Frontal cortex (tissue), 4 donors: ENCODE measurements around the gene CRYBG1. TPM values are rescaled to one million over a fixed set of nuclear protein-coding genes. Genes with fewer than 3 reads are reported as not detected.

Experiments
- DNase-seq, 2 donors: peaks; one replicate each; pipeline ENCODE4 v3.0.0; 2012; ENCODE audit warnings: low spot score in 2 of 2
- FAIRE-seq: peaks from 2 replicates; lab custom pipeline; 2012; peaks lifted over from hg19 to GRCh38; lab: Jason Lieb, UNC
- total RNA-seq: library from RNA; depleted of rRNA; stranded (reverse); fragments of >200 nt; gene quantifications from one replicate; pipeline ENCODE4 v1.2.3, GENCODE V29; 2014
- donor health status: control.
- donor health status: control.
- donor health status: control.

Gene CRYBG1
- total RNA-seq, 1 donor from 2014 or later = under 0.01 TPM

- DNase-seq = no peak
- no peak for FAIRE-seq
These were observed 59.5 kb downstream of the CRYBG1 start for GRCh38 chr6:106419900-106420613.

DNA sequence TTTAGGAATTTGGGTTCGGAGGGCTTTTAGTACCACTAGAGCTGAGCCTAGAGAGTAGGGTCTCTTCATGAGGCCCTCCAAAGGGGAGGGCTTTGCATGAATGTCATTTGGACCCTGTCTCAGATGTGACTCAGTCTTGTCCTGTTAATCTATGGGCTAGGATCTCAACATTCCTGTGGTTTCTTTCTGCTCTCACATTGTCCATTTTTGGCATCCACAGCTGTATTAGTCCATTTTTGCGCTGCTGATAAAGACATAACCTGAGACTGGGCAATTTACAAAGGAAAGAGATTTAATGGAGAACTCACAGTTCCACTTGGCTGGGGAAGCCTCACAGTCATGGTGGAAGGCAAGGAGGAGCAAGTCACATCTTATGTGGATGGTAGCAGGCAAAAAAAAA is 61.0 kb downstream of the CRYBG1 start:
- DNase-seq (no peak), FAIRE-seq (no peak)

- DNase-seq (no peak), FAIRE-seq (no peak)
These were observed 62.0 kb downstream of the CRYBG1 start for GRCh38 chr6:106422534-106422933.

DNA sequence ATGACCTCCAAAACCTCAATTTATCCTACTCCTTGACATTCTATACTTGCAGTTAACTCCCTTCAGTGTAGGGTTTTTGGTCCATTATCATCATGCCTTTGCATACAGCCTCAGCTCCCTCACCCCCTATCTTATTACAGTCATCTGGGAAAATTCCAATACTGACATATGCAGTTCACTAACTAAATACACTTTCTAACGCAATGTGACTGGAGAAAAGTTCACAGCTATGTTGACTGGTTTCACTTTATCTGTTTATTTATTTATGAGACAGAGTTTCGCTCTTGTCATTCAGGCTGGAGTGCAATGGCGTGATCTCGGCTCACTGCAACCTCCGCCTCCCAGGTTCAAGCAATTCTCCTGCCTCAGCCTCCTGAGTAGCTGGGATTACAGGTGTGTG is 64.9 kb downstream of the CRYBG1 start:
- DNase-seq (no peak), FAIRE-seq (no peak)

GRCh38 chr6:106426250-106426970 is 65.9 kb downstream of the CRYBG1 start:
- FAIRE-seq = no peak

DNA sequence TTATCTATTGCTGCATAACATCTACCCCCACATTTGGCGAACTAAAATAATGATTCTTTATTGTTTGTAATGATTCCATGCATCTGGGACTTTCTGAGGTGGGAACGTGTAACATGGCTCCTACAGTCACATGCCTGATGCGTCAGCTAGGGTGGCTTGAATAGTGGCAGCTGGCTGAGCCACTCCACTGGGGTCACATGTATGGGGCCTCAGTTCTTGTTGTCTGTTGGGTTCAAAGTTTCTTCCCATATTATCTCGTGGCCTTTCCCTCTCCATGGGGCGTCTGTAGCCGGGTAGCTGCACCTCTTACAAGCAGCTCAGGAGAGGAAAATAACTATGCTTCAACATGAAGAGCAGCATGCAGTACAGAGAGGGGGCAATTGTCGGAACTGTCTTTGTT is 69.9 kb downstream of the CRYBG1 start:
- no peak for FAIRE-seq

More at GRCh38 chr6:106426250-106426970, 65.9 kb downstream of the CRYBG1 start:
- DNase-seq = no peak

GRCh38 chr6:106431405-106431804 is 70.9 kb downstream of the CRYBG1 start:
- DNase-seq (no peak), FAIRE-seq (no peak)

More for the DNA sequence above, 69.9 kb downstream of the CRYBG1 start:
- DNase-seq = no peak

GRCh38 chr6:106431972-106432371 is 71.5 kb downstream of the CRYBG1 start:
- DNase-seq (no peak), FAIRE-seq (no peak)

DNA sequence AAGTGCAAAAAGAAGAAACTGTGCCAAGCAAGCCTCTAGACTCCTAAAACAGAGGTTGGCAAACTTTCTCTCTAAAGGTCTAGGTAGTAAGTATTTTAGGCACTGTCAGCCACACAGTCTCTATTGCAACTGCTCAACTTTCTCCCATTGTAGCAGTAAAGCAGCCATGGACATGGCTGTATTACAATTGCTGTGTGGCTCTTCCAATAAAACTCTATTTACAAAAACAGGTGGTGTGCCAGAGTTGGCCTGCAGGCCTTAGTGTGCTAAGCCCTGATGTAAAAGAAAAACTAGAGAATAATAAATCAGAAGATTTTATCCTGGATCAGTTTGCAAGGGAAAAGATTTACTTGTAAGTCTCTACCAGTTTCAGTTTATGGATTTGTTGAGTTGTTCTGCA is 74.0 kb downstream of the CRYBG1 start:
- DNase-seq = no peak
- FAIRE-seq = no peak

DNA sequence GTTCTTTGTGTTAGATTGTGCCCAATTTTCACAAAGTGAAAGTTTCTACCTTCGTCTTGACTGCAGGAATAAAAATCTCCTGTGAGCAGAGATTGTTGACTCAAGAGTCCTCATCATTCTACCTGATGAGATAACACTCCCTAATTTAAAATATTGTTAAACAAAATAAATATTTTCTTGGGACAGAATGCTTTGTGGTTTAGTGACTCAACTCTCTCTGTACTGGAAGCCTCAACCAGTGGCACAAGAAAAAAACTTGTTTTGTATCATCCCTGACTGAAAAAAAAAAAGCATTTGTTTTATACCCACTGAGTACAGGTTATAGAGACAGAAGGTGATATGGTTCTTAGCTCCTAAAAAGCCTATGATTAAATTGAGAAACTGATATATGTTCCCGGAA is 78.9 kb downstream of the CRYBG1 start:
- FAIRE-seq (no peak), DNase-seq (no peak)

DNA sequence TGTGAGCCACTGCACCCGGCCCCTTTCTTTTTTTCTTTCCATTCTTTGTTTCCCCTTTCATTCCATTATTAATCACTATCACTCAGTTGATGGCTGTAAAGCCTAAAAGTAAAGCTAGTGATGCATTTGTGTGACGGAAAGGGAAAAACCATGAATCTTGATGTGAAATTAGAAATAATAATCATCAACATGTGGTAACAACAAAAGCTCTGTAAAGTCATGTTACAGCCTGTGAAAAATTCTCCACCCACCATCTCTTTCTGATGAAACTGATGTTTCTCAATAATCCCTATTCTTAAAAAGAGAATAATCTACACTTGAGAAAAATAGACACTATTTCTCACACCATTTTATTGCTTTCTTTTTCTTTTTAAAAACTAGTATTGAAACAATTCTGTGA is 80.0 kb downstream of the CRYBG1 start:
- FAIRE-seq (no peak), DNase-seq (no peak)

DNA sequence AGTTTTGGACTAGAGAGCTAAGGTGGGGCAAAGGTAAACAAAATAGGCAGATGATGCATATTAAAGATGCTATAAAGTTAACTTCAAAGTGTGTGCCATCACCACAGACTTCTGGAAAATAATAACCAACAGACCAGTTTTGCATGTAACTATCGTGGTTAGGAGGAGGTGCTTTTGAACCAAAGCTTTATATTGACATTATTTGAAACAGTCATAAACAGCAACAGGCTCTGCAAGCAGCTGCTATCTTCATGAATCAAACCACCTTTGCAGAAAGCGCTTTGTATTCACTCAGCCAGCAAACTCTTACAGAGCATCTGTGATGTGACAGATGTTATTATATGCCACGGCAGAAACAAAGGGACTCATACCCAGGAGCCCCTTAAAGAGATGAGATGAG is 81.9 kb downstream of the CRYBG1 start:
- no peak for DNase-seq
- FAIRE-seq = no peak

GRCh38 chr6:106444777-106445507 is 84.4 kb downstream of the CRYBG1 start:
- peak; percentile 3 for FAIRE-seq
- peak; percentile 34 to 58 for DNase-seq

DNA sequence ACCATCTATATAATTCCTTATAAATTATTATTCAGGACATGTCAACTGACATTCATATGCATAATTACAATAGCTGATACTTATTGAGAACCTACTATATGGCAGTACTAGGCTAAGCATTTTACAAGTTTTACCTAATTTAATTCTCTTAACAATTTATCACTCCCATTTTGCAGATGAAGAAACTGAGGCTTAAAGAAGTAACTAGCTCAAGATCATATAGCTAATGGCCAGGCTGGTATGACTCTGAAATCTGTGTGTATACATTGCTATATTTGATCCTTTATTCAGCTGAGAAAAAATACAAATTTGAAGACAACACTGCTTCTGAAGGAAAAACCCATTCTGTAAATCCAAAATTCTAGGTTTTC is 85.0 kb downstream of the CRYBG1 start:
- FAIRE-seq = no peak
- no peak for DNase-seq

DNA sequence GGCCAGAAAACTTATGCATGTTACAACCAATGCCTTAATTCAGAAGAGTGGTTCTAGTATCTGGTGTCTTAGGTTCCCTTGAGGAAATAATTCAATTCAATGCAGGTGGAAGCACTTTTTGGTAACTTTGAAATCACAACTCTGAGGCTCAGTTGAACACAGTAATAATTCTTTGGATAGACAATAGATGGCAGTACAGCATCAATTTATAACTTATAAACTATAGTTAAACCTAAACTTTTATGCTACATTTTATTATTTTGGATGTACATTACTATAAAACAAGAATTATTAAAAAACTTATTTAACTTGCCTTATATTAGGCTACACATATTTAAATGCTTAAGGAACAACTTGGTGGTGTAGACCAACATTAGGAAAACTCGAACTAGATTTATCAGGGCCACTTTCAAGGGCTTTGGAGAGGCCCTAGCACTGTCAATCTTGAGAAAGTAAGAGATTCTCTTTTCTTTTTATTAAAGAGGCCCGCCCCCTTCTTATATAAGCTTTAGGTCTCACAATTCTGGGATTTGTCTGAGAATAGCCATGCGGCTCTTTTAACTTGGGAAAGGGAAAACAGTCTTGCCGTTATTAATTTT is 85.9 kb downstream of the CRYBG1 start:
- FAIRE-seq = peak; percentile 90
- DNase-seq = peak; percentile 9 to 13

GRCh38 chr6:106446983-106447382 is 86.5 kb downstream of the CRYBG1 start:
- DNase-seq = no peak
- no peak for FAIRE-seq

DNA sequence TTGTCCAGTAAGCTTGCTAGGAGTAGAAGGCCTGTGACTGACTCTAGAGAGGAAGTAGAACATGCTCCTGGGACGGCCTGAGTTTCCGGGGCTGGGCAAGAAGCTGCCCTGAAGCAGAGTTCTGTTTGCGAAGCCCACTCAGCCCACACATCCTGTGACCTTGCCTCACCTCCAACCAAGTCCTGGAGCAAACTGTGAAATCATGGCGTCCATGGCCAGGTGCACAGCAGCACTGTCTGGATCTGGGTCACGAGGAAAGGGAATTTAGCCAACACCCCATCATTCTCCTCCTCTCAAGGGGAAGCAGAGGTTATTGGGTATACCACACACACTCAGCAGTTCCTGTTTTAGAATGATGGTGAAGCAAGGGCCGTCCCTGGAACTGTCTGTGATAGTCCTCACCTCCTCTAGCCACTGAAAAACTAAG is 87.5 kb downstream of the CRYBG1 start:
- DNase-seq (no peak), FAIRE-seq (no peak)

GRCh38 chr6:106450653-106451052 is 90.1 kb downstream of the CRYBG1 start:
- FAIRE-seq (no peak), DNase-seq (no peak)

DNA sequence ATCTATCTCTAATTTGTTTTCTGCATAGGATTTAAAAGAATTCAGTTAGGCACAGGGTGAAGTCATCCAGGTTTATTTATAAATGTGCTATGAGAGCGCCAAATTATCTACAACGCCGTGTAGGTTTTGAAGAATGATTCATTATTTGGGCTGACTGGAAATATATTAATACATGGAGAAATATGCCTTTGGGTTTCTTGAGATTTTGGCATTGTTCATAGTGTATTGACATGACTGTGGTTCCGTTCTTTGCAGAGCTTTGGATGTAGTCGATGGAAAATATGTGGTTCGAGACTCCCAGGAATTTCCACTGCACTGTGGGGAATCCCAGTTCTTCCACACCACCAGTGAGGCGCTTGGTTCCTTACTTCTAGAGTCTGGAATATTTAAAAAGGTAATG is 90.9 kb downstream of the CRYBG1 start:
- FAIRE-seq (no peak), DNase-seq (no peak)

GRCh38 chr6:106452628-106453027 is 92.1 kb downstream of the CRYBG1 start:
- FAIRE-seq = no peak
- no peak for DNase-seq
